COLO668 (cell line): Measurements from ENCODE around the gene SLC4A11.

Experiments used
- DNase-seq: peaks from one replicate; lab custom pipeline; 2025; ENCODE audit not compliant: unreplicated experiment; lab: John Stamatoyannopoulos, UW

The SLC4A11 gene

GRCh38 chr20:3247638-3248037, 8.6 kb upstream of the SLC4A11 start:
- no peak for DNase-seq

- DNase-seq, result no peak
These were observed 7.7 kb upstream of the SLC4A11 start for GRCh38 chr20:3246682-3247081.

GRCh38 chr20:3245711-3246110, 6.7 kb upstream of the SLC4A11 start:
- no peak for DNase-seq

- no peak for DNase-seq
These were observed 6.2 kb upstream of the SLC4A11 start for GRCh38 chr20:3245156-3245555.

- no peak for DNase-seq
These were observed 5.6 kb upstream of the SLC4A11 start for GRCh38 chr20:3244613-3245012.

GRCh38 chr20:3243718-3244358, 4.8 kb upstream of the SLC4A11 start:
- no peak for DNase-seq

GRCh38 chr20:3242172-3242692, 3.2 kb upstream of the SLC4A11 start:
- no peak for DNase-seq

GRCh38 chr20:3240776-3241363, 1.9 kb upstream of the SLC4A11 start:
- DNase-seq, result no peak

- DNase-seq, result peak; percentile 53
These were observed 1.1 kb upstream of the SLC4A11 start for GRCh38 chr20:3239867-3240775.

- peak; percentile 64 for DNase-seq
These were observed 369 bp downstream of the SLC4A11 start for GRCh38 chr20:3238616-3239025.

GRCh38 chr20:3237958-3238615, 903 bp downstream of the SLC4A11 start:
- peak; percentile 55 for DNase-seq

- peak; percentile 36 for DNase-seq
These were observed 1.7 kb downstream of the SLC4A11 start for GRCh38 chr20:3237011-3237957.

- peak; percentile 72 for DNase-seq
These were observed 3.2 kb downstream of the SLC4A11 start for GRCh38 chr20:3235666-3236324.

- no peak for DNase-seq
These were observed 4.9 kb downstream of the SLC4A11 start for GRCh38 chr20:3233991-3234498.

GRCh38 chr20:3233131-3233990, 5.6 kb downstream of the SLC4A11 start:
- no peak for DNase-seq

- no peak for DNase-seq
These were observed 7.0 kb downstream of the SLC4A11 start for GRCh38 chr20:3231889-3232588.

GRCh38 chr20:3231116-3231515, 7.9 kb downstream of the SLC4A11 start:
- DNase-seq, result no peak

- no peak for DNase-seq
These were observed 9.2 kb downstream of the SLC4A11 start for GRCh38 chr20:3229798-3230197.
